SK-N-SH treated with all-trans-retinoic acid at 6 μM for 48 hours (cell line): Measurements from ENCODE around the gene LMO7.
A peak's percentile ranks its signal among the peaks of the same experiment; 100 is the strongest.

ENCODE experiments used
- ATAC-seq: fragments of 200-7000 bp; cut with Tn5 transposase; 3 replicates; pipeline ENCODE4 v1.9.1; 2020; ENCODE audit warnings: mild to moderate bottlenecking, moderate library complexity
- ARNTL ChIP-seq: fragments of 450-650 bp; formaldehyde crosslinking; IDR thresholded peaks from 2 replicates; pipeline ENCODE4 v1.5.0; 2020; ENCODE audit warnings: low read depth, mild to moderate bottlenecking, moderate library complexity, borderline replicate concordance
- BACH2 ChIP-seq: fragments of 250-450 bp; sonication (Bioruptor Pico); IDR thresholded peaks from 2 replicates; pipeline ENCODE4 v1.9.0; 2021; ENCODE audit warnings: mild to moderate bottlenecking, borderline replicate concordance
- CREB5 ChIP-seq: fragments of 250-450 bp; sonication (Bioruptor Pico); IDR thresholded peaks from 2 replicates; pipeline ENCODE4 v1.5.1; 2020; ENCODE audit warnings: low read depth, mild to moderate bottlenecking, moderate library complexity
- CSDC2 ChIP-seq: fragments of 250-450 bp; sonication (Bioruptor Pico); IDR thresholded peaks from 2 replicates; pipeline ENCODE4 v1.5.0; 2020; ENCODE audit warnings: mild to moderate bottlenecking, moderate library complexity
- GLIS3 ChIP-seq: fragments of 250-450 bp; sonication (Bioruptor Pico); IDR thresholded peaks from 2 replicates; pipeline ENCODE4 v1.5.0; 2020; ENCODE audit warnings: mild to moderate bottlenecking, moderate library complexity
- ISL1 ChIP-seq: fragments of 250-450 bp; sonication (Bioruptor Pico); IDR thresholded peaks from 2 replicates; pipeline ENCODE4 v2.1.2; 2022; ENCODE audit warnings: mild to moderate bottlenecking, moderate library complexity
- PATZ1 ChIP-seq: fragments of 250-450 bp; sonication (Bioruptor Pico); IDR thresholded peaks from 2 replicates; pipeline ENCODE4 v1.8.0; 2020; ENCODE audit warnings: mild to moderate bottlenecking, moderate library complexity, borderline replicate concordance
- POU6F1 ChIP-seq: fragments of 250-450 bp; sonication (Bioruptor Pico); IDR thresholded peaks from 2 replicates; pipeline ENCODE4 v1.8.0; 2021; ENCODE audit warnings: low read depth, mild to moderate bottlenecking, moderate library complexity, borderline replicate concordance
- PPARA ChIP-seq: fragments of 250-450 bp; sonication (Bioruptor Pico); IDR thresholded peaks from 2 replicates; pipeline ENCODE4 v1.5.0; 2020; ENCODE audit warnings: mild to moderate bottlenecking, borderline replicate concordance
- RARB ChIP-seq: fragments of 250-450 bp; sonication (Bioruptor Pico); IDR thresholded peaks from 2 replicates; pipeline ENCODE4 v1.8.0; 2021; ENCODE audit warnings: mild to moderate bottlenecking, moderate library complexity
- TCF4 ChIP-seq: fragments of 250-450 bp; sonication (Bioruptor Pico); IDR thresholded peaks from 2 replicates; pipeline ENCODE4 v1.8.0; 2021; ENCODE audit warnings: mild to moderate bottlenecking, moderate library complexity, borderline replicate concordance
- TOX ChIP-seq: fragments of 250-450 bp; sonication (Bioruptor Pico); IDR thresholded peaks from 2 replicates; pipeline ENCODE4 v1.8.0; 2021; ENCODE audit warnings: mild to moderate bottlenecking, moderate library complexity, borderline replicate concordance
- TSHZ2 ChIP-seq: fragments of 250-450 bp; sonication (Bioruptor Pico); IDR thresholded peaks from 2 replicates; pipeline ENCODE4 v1.5.0; 2020; ENCODE audit warnings: mild to moderate bottlenecking, moderate library complexity
- ZFP30 ChIP-seq: fragments of 450-650 bp; formaldehyde crosslinking; IDR thresholded peaks from 2 replicates; pipeline ENCODE4 v1.5.0; 2022; ENCODE audit warnings: mild to moderate bottlenecking, moderate library complexity
- ZNF565 ChIP-seq: fragments of 450-650 bp; formaldehyde crosslinking; conservative IDR thresholded peaks from 2 replicates; pipeline ENCODE4 v1.5.0; 2020; ENCODE audit warnings: low read depth, mild to moderate bottlenecking, moderate library complexity
- ZNF70 ChIP-seq: fragments of 450-650 bp; formaldehyde crosslinking; IDR thresholded peaks from 2 replicates; pipeline ENCODE4 v1.5.0; 2020; ENCODE audit warnings: mild to moderate bottlenecking, moderate library complexity
- ZNF8 ChIP-seq: fragments of 450-650 bp; formaldehyde crosslinking; IDR thresholded peaks from 2 replicates; pipeline ENCODE4 v1.5.0; 2020; ENCODE audit warnings: mild to moderate bottlenecking, moderate library complexity

Gene LMO7

GRCh38 chr13:75635828-75636435 is at the start of gene LMO7:
Gene LMO7 (plus strand): TSS chr13:75636330. CDS start chr13:75636658, 328 bp downstream.
- peak; percentile 73 for ATAC-seq
- TF ChIP-seq ZNF8 (CRISPR knock-in tag) (no peak), GLIS3 (no peak), BACH2 (no peak), ZNF70 (CRISPR knock-in tag) (no peak), TOX (CRISPR knock-in tag) (no peak), CREB5 (CRISPR knock-in tag) (no peak), PPARA (no peak), ISL1 (CRISPR knock-in tag) (no peak), ZFP30 (CRISPR knock-in tag) (no peak), RARB (no peak), TSHZ2 (CRISPR knock-in tag) (no peak)

- ATAC-seq = no peak
- no peak for TF ChIP-seq CSDC2
- no peak for TF ChIP-seq TCF4 (CRISPR knock-in tag)
- TF ChIP-seq BACH2 = no peak
- TF ChIP-seq PATZ1 (CRISPR knock-in tag) = no peak
- TF ChIP-seq POU6F1 (CRISPR knock-in tag) = no peak
- TF ChIP-seq TOX (CRISPR knock-in tag) = no peak
- no peak for TF ChIP-seq GLIS3
- TF ChIP-seq ARNTL (CRISPR knock-in tag) = no peak
- no peak for TF ChIP-seq RARB
- TF ChIP-seq ZNF8 (CRISPR knock-in tag) = no peak
- TF ChIP-seq TSHZ2 (CRISPR knock-in tag) = no peak
- TF ChIP-seq ZNF565 (CRISPR knock-in tag) = no peak
- no peak for TF ChIP-seq ISL1 (CRISPR knock-in tag)
- no peak for TF ChIP-seq CREB5 (CRISPR knock-in tag)
These were observed 48.5 kb upstream of the LMO7 start for GRCh38 chr13:75587679-75588078.
